OCI-LY7 (cell line): ENCODE data around the gene CHST6. TPM values are rescaled to one million over a fixed set of nuclear protein-coding genes. Genes with fewer than 3 reads are reported as not detected.

Experiments
- BruUV-seq: library from RNA; stranded (reverse); fragments of 400-500 nt; replicated peaks from 2 replicates; lab custom pipeline; 2021; lab: Mats Ljungman, UMichigan
- CTCF ChIA-PET: fragments of 300-600 bp; sonication (Branson Sonifier 250); formaldehyde crosslinking; loops from one replicate; lab custom pipeline; 2022; ENCODE audit warnings: antibody characterized with exemption; ENCODE audit not compliant: unreplicated experiment; lab: Charles Lee
- POLR2A ChIA-PET: fragments of 300-600 bp; sonication (Branson Sonifier 250); formaldehyde crosslinking; loops from one replicate; lab custom pipeline; 2022; ENCODE audit warnings: antibody characterized with exemption; lab: Charles Lee
- DNase-seq: peaks from one replicate; pipeline ENCODE4 v3.0.0-alpha.2; 2015; ENCODE audit warnings: low spot score
- H2AFZ ChIP-seq: fragments of 200-600 bp; sonication (generic), shearing (Covaris generic); 2 replicates; pipeline ENCODE4 v1.6.1; 2014; ENCODE audit warnings: mild to moderate bottlenecking, antibody characterized with exemption, low read length, moderate library complexity
- H3K27ac ChIP-seq: fragments of 200-600 bp; sonication (generic); 2 replicates; pipeline ENCODE4 v1.5.1; 2014; ENCODE audit warnings: mixed run types, low read depth, mild to moderate bottlenecking, moderate library complexity, low read length, inconsistent platforms; ENCODE audit not compliant: poor library complexity, severe bottlenecking
- H3K36me3 ChIP-seq: fragments of 200-600 bp; sonication (generic); 2 replicates; pipeline ENCODE4 v1.6.1; 2014; ENCODE audit warnings: mild to moderate bottlenecking, antibody characterized with exemption, low read length, moderate library complexity, mixed read lengths; ENCODE audit not compliant: insufficient read depth
- H3K4me1 ChIP-seq: fragments of 200-600 bp; sonication (generic); 2 replicates; pipeline ENCODE4 v1.5.1; 2014; ENCODE audit warnings: mild to moderate bottlenecking, low read length; ENCODE audit not compliant: insufficient read depth, poor library complexity, severe bottlenecking
- H3K4me2 ChIP-seq: fragments of 200-600 bp; sonication (generic); 2 replicates; pipeline ENCODE4 v1.6.1; 2014; ENCODE audit warnings: mild to moderate bottlenecking, low read length
- H3K4me3 ChIP-seq: fragments of 200-600 bp; sonication (generic); 2 replicates; pipeline ENCODE4 v1.5.1; 2014; ENCODE audit warnings: mild to moderate bottlenecking, low read depth, low read length; ENCODE audit not compliant: poor library complexity, severe bottlenecking
- H3K79me2 ChIP-seq: fragments of 200-600 bp; sonication (generic); 2 replicates; pipeline ENCODE4 v1.6.1; 2016; ENCODE audit warnings: low read depth, mild to moderate bottlenecking, low read length, moderate library complexity, mixed read lengths; ENCODE audit not compliant: insufficient read depth
- H3K9me2 ChIP-seq: fragments of 200-600 bp; sonication (generic); 2 replicates; pipeline ENCODE4 v1.6.1; 2016; ENCODE audit warnings: mild to moderate bottlenecking, low read length, mixed read lengths; ENCODE audit not compliant: insufficient read depth
- H3K9me3 ChIP-seq: fragments of 200-600 bp; sonication (generic); 2 replicates; pipeline ENCODE4 v1.6.1; 2014; ENCODE audit warnings: mild to moderate bottlenecking, mixed run types, low read length, mixed read lengths
- H4K20me1 ChIP-seq: fragments of 200-600 bp; sonication (generic); 2 replicates; pipeline ENCODE4 v1.6.1; 2014; ENCODE audit warnings: mild to moderate bottlenecking, antibody characterized with exemption, low read length, moderate library complexity, mixed read lengths; ENCODE audit not compliant: insufficient read depth
- EZH2phosphoT487 ChIP-seq: fragments of 200-600 bp; sonication (generic); IDR thresholded peaks from 2 replicates; pipeline ENCODE4 v1.6.1; 2018; ENCODE audit warnings: low read depth, borderline replicate concordance, mild to moderate bottlenecking, mixed run types, antibody characterized with exemption, low read length, moderate library complexity, mixed read lengths
- intact Hi-C: fragments of 100-400 bp; cut with micrococcal nuclease; formaldehyde crosslinking; loops from one replicate; pipeline ENCODE4 v1.10.0; 2022; ENCODE audit not compliant: unreplicated experiment
- total RNA-seq, 2 experiments: library from RNA; depleted of rRNA in 1 of 2; stranded (reverse); fragments of >200 nt in 1 of 2; shearing (Covaris generic) in 1 of 2; gene quantifications; 2 replicates each; pipeline ENCODE4 v1.2.3, GENCODE V29; 2014 to 2022
- TF ChIP-seq, protein P1 (sequence below): fragments of 200-600 bp; sonication (generic); conservative IDR thresholded peaks from 2 replicates; pipeline ENCODE4 v1.5.1; 2014; ENCODE audit warnings: mild to moderate bottlenecking, antibody characterized with exemption, low read length, moderate library complexity, mixed read lengths

Gene CHST6
- total RNA-seq, 2 experiments from 2014 or later = 0.06 TPM; not detected in 1

DNA sequence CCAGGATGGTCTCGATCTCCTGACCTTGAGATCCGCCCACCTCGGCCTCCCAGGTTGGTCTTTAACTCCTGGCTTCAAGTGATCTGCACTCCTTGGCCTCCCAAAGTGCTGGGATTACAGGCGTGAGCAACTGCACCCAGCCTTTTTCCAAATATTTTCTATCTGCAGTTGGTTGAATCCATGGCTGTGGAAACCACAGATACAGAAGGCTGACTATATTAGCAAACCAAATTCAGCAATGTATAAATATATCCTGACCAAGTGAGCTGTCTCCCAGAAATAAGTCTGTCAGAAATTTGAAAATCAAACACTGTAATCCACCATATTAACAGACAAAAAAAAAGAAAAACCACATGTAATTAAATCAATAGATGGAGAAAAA is 71.5 kb downstream of the CHST6 start:
- peaks cover 5% of the 10 kb centered on the region; the same call in 1 of the 2 replicates for H3K36me3 ChIP-seq
- peaks cover 20% of the 10 kb centered on the region for H3K4me1 ChIP-seq
- intact Hi-C loops = no loop called here
- ChIA-PET POLR2A (interaction anchor here (1.1 kb wide), 1 partner anchor 10 kb away, joined by 4 read pairs; the partner anchor contains the start of gene CFDP1), CTCF (no interaction called here)
- no peaks in the 10 kb centered on the region for H3K9me3 ChIP-seq
- H3K79me2 ChIP-seq = peaks cover 74% of the 10 kb centered on the region
- DNase-seq = no peak
- no peak overlapping the region for H3K4me3 ChIP-seq
- H3K4me2 ChIP-seq = no peak overlapping the region
- no peak for TF ChIP-seq EZH2phosphoT487
- TF ChIP-seq, protein P1, sequence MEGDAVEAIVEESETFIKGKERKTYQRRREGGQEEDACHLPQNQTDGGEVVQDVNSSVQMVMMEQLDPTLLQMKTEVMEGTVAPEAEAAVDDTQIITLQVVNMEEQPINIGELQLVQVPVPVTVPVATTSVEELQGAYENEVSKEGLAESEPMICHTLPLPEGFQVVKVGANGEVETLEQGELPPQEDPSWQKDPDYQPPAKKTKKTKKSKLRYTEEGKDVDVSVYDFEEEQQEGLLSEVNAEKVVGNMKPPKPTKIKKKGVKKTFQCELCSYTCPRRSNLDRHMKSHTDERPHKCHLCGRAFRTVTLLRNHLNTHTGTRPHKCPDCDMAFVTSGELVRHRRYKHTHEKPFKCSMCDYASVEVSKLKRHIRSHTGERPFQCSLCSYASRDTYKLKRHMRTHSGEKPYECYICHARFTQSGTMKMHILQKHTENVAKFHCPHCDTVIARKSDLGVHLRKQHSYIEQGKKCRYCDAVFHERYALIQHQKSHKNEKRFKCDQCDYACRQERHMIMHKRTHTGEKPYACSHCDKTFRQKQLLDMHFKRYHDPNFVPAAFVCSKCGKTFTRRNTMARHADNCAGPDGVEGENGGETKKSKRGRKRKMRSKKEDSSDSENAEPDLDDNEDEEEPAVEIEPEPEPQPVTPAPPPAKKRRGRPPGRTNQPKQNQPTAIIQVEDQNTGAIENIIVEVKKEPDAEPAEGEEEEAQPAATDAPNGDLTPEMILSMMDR = no peak
- H3K9me2 ChIP-seq = no peaks in the 10 kb centered on the region
- no peaks in the 10 kb centered on the region for H4K20me1 ChIP-seq
- no TSS peak for BruUV-seq
- H2AFZ ChIP-seq = no peak overlapping the region
- H3K27ac ChIP-seq = no peak overlapping the region

Other genes starting within 250 kb of the CHST6 start
- 10.0 and 11.7 TPM in 2 replicates for gene BCAR1, start 243.8 kb downstream of the CHST6 start, total RNA-seq (2014; rRNA removed; shearing (Covaris generic))
- gene BCAR1, start 243.8 kb downstream of the CHST6 start, total RNA-seq (2022) = 13.9 and 15.1 TPM in 2 replicates
- gene CFDP1, start 61.9 kb downstream of the CHST6 start, total RNA-seq (2014; rRNA removed; shearing (Covaris generic)) = 30.0 and 55.1 TPM in 2 replicates
- gene CFDP1, start 61.9 kb downstream of the CHST6 start, total RNA-seq (2022) = 55.4 and 57.6 TPM in 2 replicates
- 25.7 and 29.0 TPM in 2 replicates for gene TMEM170A, start 30.8 kb downstream of the CHST6 start, total RNA-seq (2014; rRNA removed; shearing (Covaris generic))
- 27.3 and 29.4 TPM in 2 replicates for gene TMEM170A, start 30.8 kb downstream of the CHST6 start, total RNA-seq (2022)
- 0.19 and 0.54 TPM in 2 replicates for gene CHST5, start 40.7 kb upstream of the CHST6 start, total RNA-seq (2014; rRNA removed; shearing (Covaris generic))
- 0.10 and 0.89 TPM in 2 replicates for gene CHST5, start 40.7 kb upstream of the CHST6 start, total RNA-seq (2022)
- gene TMEM231, start 60.8 kb upstream of the CHST6 start, total RNA-seq (2014; rRNA removed; shearing (Covaris generic)) = 5.6 and 6.9 TPM in 2 replicates
- gene TMEM231, start 60.8 kb upstream of the CHST6 start, total RNA-seq (2022) = 6.6 and 10.0 TPM in 2 replicates
- 37.0 and 57.7 TPM in 2 replicates for gene GABARAPL2, start 70.9 kb upstream of the CHST6 start, total RNA-seq (2014; rRNA removed; shearing (Covaris generic))
- gene GABARAPL2, start 70.9 kb upstream of the CHST6 start, total RNA-seq (2022) = 91.6 and 93.5 TPM in 2 replicates
- gene ADAT1, start 127.8 kb upstream of the CHST6 start, total RNA-seq (2014; rRNA removed; shearing (Covaris generic)) = 46.8 and 53.4 TPM in 2 replicates
- gene ADAT1, start 127.8 kb upstream of the CHST6 start, total RNA-seq (2022) = 85.7 and 91.7 TPM in 2 replicates
- 126 and 143 TPM in 2 replicates for gene KARS1, start 152.2 kb upstream of the CHST6 start, total RNA-seq (2014; rRNA removed; shearing (Covaris generic))
- gene KARS1, start 152.2 kb upstream of the CHST6 start, total RNA-seq (2022) = 167 and 172 TPM in 2 replicates
- 41.6 and 42.3 TPM in 2 replicates for gene TERF2IP, start 152.3 kb upstream of the CHST6 start, total RNA-seq (2014; rRNA removed; shearing (Covaris generic))
- gene TERF2IP, start 152.3 kb upstream of the CHST6 start, total RNA-seq (2022) = 64.3 and 69.3 TPM in 2 replicates
- gene CPHXL2, start 181.6 kb upstream of the CHST6 start, total RNA-seq (2014; rRNA removed; shearing (Covaris generic)) = not detected in 2 replicates
- gene CPHXL2, start 181.6 kb upstream of the CHST6 start, total RNA-seq (2022) = not detected in 2 replicates
- gene DUXB, start 206.0 kb upstream of the CHST6 start, total RNA-seq (2014; rRNA removed; shearing (Covaris generic)) = not detected in 2 replicates
- not detected in 2 replicates for gene DUXB, start 206.0 kb upstream of the CHST6 start, total RNA-seq (2022)
- gene CPHXL, start 231.0 kb upstream of the CHST6 start, total RNA-seq (2014; rRNA removed; shearing (Covaris generic)) = not detected in 2 replicates
- not detected in 2 replicates for gene CPHXL, start 231.0 kb upstream of the CHST6 start, total RNA-seq (2022)